Activated T-cell treated with anti-CD3 and anti-CD28 coated beads for 4 hours (primary cell): Measurements from ENCODE around the gene MYO1D.
"Not testable (repeated sequence)": the region's sequence is repeated elsewhere in the genome, so short reads cannot be mapped to it uniquely, and the experiment has no call there.

Experiments
- DNase-seq: peaks from one replicate; pipeline ENCODE4 v3.0.0-alpha.2; 2020

MYO1D gene

DNA sequence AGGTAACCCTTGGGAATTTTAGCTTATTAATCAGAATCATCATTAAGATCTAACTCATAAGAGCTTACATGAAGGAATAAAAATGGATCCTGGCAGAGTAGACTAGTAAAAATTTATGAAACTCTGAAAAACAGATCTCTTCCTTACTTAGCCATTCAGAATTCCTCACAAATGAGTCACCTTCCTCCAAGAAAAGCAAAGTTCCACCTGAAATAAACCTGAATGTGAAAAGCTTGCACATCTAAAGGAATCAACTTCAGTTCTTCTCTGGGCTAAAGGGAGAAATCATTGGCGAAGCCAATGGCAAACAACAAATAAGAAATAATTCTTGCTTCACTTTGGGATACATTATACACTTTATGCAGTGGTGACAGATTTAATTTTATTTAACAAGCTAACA lies 22.7 kb downstream of the MYO1D start:
- no peak for DNase-seq

DNA sequence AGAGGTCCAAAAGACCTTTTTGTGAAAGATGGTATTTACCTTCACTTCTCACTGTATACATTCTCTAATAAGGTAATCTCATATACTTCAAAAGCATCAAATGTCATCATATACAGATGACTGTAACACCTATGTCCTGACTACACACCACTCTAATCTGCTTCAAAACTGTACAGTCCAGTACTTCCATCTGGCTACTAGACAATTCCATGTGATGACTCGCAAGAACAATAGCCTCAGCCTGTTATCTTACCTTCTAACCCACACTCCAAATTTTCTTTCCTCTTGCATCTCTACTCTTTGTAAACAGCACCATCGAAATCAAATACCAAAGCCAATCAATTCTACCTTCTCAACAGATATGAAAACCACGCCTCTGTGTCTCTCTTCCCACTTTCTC lies 24.1 kb downstream of the MYO1D start:
- no peak for DNase-seq

DNA sequence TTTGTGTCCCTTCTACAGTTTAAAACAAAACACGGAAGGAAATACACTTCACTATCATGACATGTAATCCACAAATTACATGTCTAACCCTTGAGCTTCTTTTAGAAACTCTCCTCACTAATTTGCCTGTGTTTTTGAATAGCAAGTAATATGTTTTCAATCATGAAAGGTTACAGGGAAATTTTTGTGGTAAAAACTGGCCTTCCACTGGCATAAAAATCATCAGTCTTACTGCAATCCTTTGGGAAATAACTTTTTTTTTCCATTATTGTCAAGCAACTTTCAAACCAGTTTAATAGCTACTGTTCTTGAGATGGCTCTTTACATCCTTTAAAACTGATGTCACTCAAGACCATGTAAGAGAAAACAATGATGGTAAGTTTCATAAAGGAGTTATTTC lies 27.0 kb downstream of the MYO1D start:
- no peak for DNase-seq

DNA sequence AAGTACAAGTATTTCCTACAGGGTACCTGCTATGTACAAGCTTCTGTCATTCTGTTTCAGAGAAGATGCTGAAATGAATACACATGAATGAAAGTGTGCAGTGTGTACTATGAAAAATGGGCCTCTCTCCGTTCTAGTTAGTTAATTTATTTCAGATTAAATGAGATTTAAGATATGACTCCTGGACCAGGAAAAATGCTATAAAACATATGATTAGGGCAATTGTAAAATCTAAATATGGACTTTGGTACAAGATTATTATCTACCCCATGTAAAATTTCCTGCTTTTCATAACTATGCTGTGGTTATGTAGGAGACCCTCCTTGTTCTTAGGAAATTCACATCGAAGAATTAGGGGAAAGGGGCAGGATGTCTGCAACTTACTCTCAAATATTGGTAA lies 28.9 kb downstream of the MYO1D start:
- no peak for DNase-seq

- no peak for DNase-seq
Measured at GRCh38 chr17:32846143-32846542, 30.8 kb downstream of the MYO1D start.

GRCh38 chr17:32840241-32840640 lies 36.7 kb downstream of the MYO1D start:
- no peak for DNase-seq

DNA sequence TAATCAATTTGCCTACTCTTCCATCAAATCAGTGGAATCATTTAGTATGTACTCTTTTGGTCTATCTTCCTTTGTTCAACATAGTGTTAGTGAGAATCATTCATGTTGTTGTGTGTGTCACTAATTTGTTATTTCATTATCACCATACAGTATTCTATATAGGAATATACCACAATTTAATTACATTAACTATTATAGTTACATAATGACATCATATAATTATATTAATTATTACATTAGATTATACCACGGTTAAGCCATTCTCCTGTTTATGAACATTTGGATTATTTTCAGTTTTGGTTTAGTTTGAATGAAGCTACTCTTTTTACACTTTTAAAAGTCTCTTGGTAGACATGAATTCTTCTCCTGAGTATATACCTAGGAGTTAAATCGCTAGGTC lies 40.4 kb downstream of the MYO1D start:
- no peak for DNase-seq

DNA sequence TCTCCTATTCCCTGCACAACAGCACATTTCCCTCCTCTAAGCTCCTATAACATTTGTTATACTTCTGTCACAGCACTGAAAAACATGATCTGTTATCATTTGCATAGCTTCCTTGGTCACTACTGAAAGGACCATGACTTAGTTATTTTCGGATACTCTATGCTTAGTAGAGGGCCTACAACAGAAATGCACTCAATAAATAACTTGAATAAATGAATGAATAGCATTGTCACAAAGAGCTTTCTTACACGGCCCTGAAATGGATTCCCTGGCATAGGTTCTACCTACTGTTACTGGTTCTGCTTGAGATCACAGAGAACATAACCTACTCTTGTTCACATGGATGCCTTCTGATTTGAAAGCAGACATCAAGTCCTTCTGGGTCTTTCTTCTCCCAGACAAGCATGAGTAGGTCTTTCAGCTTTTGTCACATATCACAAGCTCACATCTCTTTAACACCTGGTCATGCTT lies 41.6 kb downstream of the MYO1D start:
- no peak for DNase-seq

- DNase-seq: no peak
Measured at GRCh38 chr17:32834104-32834503, 42.8 kb downstream of the MYO1D start.

- DNase-seq: no peak
Measured at GRCh38 chr17:32833526-32833925, 43.4 kb downstream of the MYO1D start.

- no peak for DNase-seq
Measured at GRCh38 chr17:32833076-32833475, 43.8 kb downstream of the MYO1D start.

GRCh38 chr17:32831627-32832243 lies 45.2 kb downstream of the MYO1D start:
- DNase-seq: no peak

- no peak for DNase-seq
Measured at GRCh38 chr17:32831223-32831622, 45.7 kb downstream of the MYO1D start.

DNA sequence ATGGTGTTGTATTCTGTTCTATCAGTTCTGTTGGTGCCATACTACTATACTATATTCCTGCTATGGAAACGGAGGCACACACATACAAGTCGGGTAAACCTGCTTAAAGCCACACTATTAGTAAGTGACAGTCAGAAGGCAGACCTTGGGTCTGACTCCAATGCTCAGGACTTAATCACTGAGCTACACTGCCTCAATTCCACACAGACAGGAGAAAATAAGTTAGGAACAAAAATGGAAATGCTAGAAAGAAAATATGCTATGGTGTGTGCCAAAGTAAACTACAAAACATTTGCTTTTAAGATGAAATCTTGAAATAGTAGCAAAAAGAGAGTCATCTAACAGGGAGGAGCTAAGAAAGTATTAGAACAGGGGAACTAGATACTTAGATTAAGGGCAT lies 48.1 kb downstream of the MYO1D start:
- no peak for DNase-seq

DNA sequence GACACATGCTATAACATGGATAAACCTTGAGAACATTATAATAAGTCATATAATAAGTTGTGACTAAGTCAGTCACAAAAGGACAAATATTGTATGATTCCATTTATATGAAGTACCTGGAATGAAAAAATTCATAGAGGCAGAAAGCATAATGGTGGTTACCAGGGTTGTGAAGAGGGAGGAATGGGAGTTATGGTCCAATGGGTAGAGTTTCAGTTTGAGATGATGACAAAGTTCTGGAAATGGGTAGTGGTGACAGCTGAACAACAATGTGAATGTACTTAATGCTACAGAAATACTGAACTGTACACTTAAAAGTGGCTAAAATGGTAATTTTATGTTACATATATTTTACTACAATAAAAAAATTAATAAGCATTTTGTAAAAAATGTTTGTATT lies 49.7 kb downstream of the MYO1D start:
- DNase-seq: no peak

DNA sequence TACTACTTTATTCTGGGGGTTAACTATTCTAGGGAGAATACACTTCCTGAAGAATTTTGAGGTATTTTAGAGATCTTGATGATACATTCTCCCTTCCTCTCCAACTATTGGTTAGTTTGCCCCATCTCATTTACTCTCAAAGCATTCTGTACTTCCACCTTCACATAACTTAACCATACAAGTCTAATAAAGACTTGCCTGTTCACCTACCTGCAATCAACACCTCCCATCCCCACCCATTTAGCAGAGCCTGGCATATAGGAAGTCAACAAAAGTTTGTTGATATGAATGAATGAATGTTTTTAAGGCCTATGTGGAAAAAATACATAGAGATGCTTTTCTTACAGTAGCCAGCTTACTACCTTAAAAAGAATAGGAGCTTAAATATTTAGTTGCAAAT lies 50.8 kb downstream of the MYO1D start:
- DNase-seq: no peak

DNA sequence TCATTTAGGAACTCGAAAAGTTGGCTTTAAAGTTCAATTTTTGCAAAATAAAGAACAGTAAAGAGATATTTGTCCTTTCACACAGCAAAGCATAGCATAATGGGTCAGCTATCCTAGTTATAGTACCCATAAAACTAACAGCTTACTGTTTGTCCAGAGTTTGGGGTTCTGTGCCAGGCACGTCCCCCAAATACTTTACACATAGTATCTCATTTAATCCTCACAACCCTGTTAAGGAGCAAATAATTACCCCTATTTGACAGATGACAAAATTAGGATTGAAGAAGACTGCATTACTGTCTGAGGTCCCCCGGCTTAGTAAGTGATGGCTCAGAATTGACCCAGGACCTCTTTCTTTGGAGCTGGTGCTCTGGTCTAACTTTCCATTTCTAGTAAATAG lies 52.6 kb downstream of the MYO1D start:
- no peak for DNase-seq

DNA sequence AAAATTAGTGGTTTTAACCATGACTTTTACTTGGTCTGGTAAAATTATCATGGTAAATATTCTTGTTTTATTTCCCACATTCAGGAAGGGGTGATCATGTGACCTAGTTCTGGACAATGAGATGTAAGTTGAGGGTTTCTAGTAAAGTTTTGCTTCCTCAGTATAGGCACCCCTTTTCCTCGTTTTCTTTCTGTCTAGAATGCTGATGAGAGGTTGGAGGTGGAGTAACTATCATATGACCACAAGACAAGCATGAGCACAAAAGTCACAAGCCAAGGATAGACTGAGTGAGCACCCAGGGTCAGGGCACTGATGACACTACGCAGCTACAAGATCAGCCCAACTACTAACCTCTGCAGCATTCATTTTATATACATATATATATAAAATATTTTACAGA lies 53.9 kb downstream of the MYO1D start:
- DNase-seq: no peak

DNA sequence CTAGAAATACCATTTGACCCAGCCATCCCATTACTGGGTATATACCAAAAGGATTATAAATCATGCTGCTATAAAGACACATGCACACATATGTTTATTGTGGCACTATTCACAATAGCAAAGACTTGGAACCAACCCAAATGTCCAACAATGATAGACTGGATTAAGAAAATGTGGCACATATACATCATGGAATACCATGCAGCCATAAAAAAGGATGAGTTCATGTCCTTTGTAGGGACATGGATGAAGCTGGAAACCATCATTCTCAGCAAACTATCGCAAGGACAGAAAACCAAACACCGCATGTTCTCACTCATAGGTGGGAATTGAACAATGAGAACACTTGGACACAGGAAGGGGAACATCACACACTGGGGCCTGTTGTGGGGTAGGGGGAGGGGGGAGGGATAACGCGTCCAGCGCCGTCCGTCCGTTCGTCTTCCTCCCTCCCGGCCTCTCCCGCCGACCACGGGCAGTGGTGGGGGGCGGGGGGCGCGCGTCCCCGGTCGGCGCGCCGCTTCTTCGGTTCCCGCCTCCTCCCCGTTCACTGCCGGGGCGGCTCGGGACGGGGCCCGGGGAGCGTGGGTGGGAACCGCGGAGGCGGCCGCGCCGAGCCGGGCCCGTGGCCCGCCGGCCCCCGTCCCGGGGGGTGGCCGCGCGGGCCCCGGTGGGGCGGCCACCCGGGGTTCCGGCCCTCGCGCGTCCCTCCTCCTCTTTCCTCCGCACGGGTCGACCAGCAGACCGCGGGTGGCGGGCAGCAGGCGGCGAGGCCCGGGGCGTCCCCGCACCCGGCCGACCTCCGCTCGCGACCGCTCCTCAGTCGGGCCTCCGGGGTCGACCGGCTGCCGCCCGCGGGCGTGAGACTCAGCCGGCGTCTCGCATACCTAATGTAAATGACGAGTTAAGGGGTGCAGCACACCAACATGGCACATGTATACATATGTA lies 54.7 kb downstream of the MYO1D start:
- not testable (repeated sequence) for DNase-seq

DNA sequence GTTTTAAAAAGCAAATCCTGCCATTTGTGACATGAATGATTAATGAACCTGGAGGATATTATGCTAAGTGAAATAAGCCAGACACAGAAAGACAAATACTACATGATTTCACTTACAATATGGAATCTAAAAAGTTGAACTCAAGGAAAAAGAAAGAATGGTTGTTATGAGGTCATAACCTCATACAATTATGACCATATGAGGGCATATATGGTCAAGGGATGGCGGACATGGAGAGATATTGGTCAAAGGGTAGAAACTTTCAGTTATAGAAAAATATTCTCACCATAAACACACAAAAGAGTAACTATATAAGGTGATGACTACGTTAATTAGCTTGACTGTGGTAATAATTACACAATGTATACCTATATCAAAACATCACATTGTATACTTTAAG lies 56.5 kb downstream of the MYO1D start:
- DNase-seq: no peak

GRCh38 chr17:32819787-32820186 lies 57.1 kb downstream of the MYO1D start:
- DNase-seq: no peak

GRCh38 chr17:32819035-32819434 lies 57.9 kb downstream of the MYO1D start:
- DNase-seq: no peak

DNA sequence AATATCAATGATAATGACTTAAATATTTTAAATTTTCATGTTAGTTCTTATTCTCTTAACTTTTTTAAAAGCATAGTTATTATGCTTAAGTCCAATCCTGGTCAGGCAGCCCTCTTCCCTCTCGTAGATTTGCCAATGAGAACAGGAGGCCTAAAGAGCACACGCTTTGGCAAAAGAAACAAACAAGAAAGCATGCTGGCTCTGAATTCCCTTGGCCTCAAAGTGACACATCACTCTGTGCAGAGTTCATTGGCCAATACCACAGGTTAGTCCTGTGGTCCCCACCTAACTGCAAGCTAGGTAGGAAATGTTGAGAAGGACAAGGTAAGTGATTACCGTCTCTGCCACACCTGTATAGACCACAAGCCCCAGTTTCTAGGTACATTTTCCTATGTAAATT lies 61.5 kb downstream of the MYO1D start:
- DNase-seq: no peak

- no peak for DNase-seq
Measured at GRCh38 chr17:32814836-32815235, 62.1 kb downstream of the MYO1D start.
